Measurements from ENCODE around the gene GTF3C5.

DNA sequence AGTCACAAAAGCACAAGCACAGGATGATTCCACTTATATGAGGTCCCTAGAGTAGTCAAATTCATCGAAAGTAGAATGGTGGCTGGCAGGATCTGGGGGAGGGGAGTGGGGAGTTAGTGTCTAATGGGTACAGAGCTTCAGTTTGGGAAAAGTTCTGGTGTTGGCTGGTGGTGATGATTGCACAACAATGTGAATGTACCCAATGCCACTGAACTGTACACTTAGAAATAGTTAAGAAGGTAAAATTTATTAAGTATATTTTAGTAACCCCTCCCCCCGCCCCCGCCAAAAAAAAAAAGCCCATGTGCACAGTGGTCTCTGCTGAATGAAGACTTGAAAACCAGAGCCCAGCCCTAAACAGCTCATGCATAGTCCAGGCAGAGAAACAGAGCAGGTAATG is 24.8 kb upstream of the GTF3C5 start:
- TF ChIP-seq TAF1 (IDR thresholded peaks at IDR 0.05; ENCODE audit: borderline replicate concordance, low read depth, low read length) (no peak), FOSL2 (IDR thresholded peaks at IDR 0.05; ENCODE audit: borderline replicate concordance, low read depth) (no peak), EP300 (IDR thresholded peaks at IDR 0.05; ENCODE audit: borderline replicate concordance in 1 of 2, low read depth in 1 of 2, low read length in 1 of 2) (no peak), POLR2AphosphoS5 (IDR thresholded peaks at IDR 0.05; ENCODE audit: low read depth, low read length) (no peak), CHD2 (IDR thresholded peaks at IDR 0.05; ENCODE audit: low read length, partially characterized antibody) (no peak), SMC3 (IDR thresholded peaks at IDR 0.05; ENCODE audit: low read depth, low read length) (no peak), YY1 (IDR thresholded peaks at IDR 0.05; ENCODE audit: low read depth) (no peak)
- TF ChIP-seq, protein P1, sequence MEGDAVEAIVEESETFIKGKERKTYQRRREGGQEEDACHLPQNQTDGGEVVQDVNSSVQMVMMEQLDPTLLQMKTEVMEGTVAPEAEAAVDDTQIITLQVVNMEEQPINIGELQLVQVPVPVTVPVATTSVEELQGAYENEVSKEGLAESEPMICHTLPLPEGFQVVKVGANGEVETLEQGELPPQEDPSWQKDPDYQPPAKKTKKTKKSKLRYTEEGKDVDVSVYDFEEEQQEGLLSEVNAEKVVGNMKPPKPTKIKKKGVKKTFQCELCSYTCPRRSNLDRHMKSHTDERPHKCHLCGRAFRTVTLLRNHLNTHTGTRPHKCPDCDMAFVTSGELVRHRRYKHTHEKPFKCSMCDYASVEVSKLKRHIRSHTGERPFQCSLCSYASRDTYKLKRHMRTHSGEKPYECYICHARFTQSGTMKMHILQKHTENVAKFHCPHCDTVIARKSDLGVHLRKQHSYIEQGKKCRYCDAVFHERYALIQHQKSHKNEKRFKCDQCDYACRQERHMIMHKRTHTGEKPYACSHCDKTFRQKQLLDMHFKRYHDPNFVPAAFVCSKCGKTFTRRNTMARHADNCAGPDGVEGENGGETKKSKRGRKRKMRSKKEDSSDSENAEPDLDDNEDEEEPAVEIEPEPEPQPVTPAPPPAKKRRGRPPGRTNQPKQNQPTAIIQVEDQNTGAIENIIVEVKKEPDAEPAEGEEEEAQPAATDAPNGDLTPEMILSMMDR (IDR thresholded peaks at IDR 0.05): no peak
- TF ChIP-seq, protein P2, sequence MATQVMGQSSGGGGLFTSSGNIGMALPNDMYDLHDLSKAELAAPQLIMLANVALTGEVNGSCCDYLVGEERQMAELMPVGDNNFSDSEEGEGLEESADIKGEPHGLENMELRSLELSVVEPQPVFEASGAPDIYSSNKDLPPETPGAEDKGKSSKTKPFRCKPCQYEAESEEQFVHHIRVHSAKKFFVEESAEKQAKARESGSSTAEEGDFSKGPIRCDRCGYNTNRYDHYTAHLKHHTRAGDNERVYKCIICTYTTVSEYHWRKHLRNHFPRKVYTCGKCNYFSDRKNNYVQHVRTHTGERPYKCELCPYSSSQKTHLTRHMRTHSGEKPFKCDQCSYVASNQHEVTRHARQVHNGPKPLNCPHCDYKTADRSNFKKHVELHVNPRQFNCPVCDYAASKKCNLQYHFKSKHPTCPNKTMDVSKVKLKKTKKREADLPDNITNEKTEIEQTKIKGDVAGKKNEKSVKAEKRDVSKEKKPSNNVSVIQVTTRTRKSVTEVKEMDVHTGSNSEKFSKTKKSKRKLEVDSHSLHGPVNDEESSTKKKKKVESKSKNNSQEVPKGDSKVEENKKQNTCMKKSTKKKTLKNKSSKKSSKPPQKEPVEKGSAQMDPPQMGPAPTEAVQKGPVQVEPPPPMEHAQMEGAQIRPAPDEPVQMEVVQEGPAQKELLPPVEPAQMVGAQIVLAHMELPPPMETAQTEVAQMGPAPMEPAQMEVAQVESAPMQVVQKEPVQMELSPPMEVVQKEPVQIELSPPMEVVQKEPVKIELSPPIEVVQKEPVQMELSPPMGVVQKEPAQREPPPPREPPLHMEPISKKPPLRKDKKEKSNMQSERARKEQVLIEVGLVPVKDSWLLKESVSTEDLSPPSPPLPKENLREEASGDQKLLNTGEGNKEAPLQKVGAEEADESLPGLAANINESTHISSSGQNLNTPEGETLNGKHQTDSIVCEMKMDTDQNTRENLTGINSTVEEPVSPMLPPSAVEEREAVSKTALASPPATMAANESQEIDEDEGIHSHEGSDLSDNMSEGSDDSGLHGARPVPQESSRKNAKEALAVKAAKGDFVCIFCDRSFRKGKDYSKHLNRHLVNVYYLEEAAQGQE (IDR thresholded peaks at IDR 0.05; ENCODE audit: low read depth, low read length): no peak

All from SK-N-SH (cell line).